Karpas-422 (cell line): ENCODE results near the gene GPR179. TPM values are rescaled to one million over a fixed set of nuclear protein-coding genes. Genes with fewer than 3 reads are reported as not detected.
"Not testable (repeated sequence)": the region's sequence is repeated elsewhere in the genome, so short reads cannot be mapped to it uniquely, and the experiment has no call there.

Experiments used
- DNase-seq: peaks from one replicate; pipeline ENCODE4 v3.0.0-alpha.2; 2015
- H2AFZ ChIP-seq: fragments of 200-600 bp; sonication (generic); 2 replicates; pipeline ENCODE4 v1.6.1; 2014; ENCODE audit warnings: antibody characterized with exemption, low read length, mixed read lengths
- H3K27ac ChIP-seq: fragments of 200-600 bp; sonication (generic); 2 replicates; pipeline ENCODE4 v1.5.1; 2014; ENCODE audit warnings: mild to moderate bottlenecking, low read length, moderate library complexity
- H3K27me3 ChIP-seq: fragments of 200-600 bp; sonication (generic); 2 replicates; pipeline ENCODE4 v1.6.1; 2014; ENCODE audit warnings: low read length, mixed read lengths
- H3K36me3 ChIP-seq: fragments of 200-600 bp; sonication (generic); 2 replicates; pipeline ENCODE4 v1.6.1; 2014; ENCODE audit warnings: low read length, mixed read lengths; ENCODE audit not compliant: insufficient read depth
- H3K4me1 ChIP-seq: fragments of 200-600 bp; sonication (generic); 2 replicates; pipeline ENCODE4 v1.6.1; 2014; ENCODE audit warnings: mild to moderate bottlenecking, low read length, mixed read lengths
- H3K4me2 ChIP-seq: fragments of 200-600 bp; sonication (generic); 2 replicates; pipeline ENCODE4 v1.6.1; 2014; ENCODE audit warnings: low read length, low read depth, mild to moderate bottlenecking; ENCODE audit not compliant: poor library complexity, severe bottlenecking
- H3K4me3 ChIP-seq: fragments of 200-600 bp; sonication (generic); 2 replicates; pipeline ENCODE4 v1.5.1; 2014; ENCODE audit warnings: mild to moderate bottlenecking, antibody characterized with exemption, low read length, mixed read lengths
- H3K79me2 ChIP-seq: fragments of 200-600 bp; sonication (generic); 2 replicates; pipeline ENCODE4 v1.6.1; 2014; ENCODE audit warnings: mild to moderate bottlenecking, low read length, mixed read lengths
- H3K9ac ChIP-seq: fragments of 200-600 bp; sonication (generic); 2 replicates; pipeline ENCODE4 v1.6.0; 2014; ENCODE audit warnings: low read length
- H3K9me2 ChIP-seq: fragments of 200-600 bp; sonication (generic), shearing (Covaris generic); replicated peaks from 2 replicates; pipeline ENCODE4 v1.6.0; 2014; ENCODE audit warnings: mild to moderate bottlenecking, low read length, moderate library complexity; ENCODE audit not compliant: insufficient read depth
- H3K9me3 ChIP-seq: fragments of 300-700, 200-600 bp; sonication (generic); 2 replicates; pipeline ENCODE4 v1.6.1; 2014; ENCODE audit warnings: low read length, mixed read lengths
- H4K20me1 ChIP-seq: fragments of 200-600 bp; sonication (generic); 2 replicates; pipeline ENCODE4 v1.6.1; 2014; ENCODE audit warnings: mild to moderate bottlenecking, antibody characterized with exemption, low read length, low read depth; ENCODE audit not compliant: insufficient read depth
- total RNA-seq: library from RNA; depleted of rRNA; stranded (reverse); fragments of >200 nt; shearing (Covaris generic); gene quantifications from 2 replicates; pipeline ENCODE4 v1.2.3, GENCODE V29; 2014; ENCODE audit warnings: low replicate concordance; rRNA removed

The GPR179 gene
- total RNA-seq, 1 experiment from 2014 or later: 0.04 TPM

GRCh38 chr17:38289760-38290159 lies 54.0 kb downstream of the GPR179 start:
- not testable (repeated sequence) for H3K9me3 ChIP-seq, DNase-seq, H3K4me1 ChIP-seq, H4K20me1 ChIP-seq, H3K36me3 ChIP-seq, H2AFZ ChIP-seq, H3K27me3 ChIP-seq, H3K79me2 ChIP-seq, H3K9me2 ChIP-seq, H3K4me2 ChIP-seq, H3K27ac ChIP-seq, H3K9ac ChIP-seq, H3K4me3 ChIP-seq

- H3K9me2 ChIP-seq, H3K9ac ChIP-seq, H3K36me3 ChIP-seq, H2AFZ ChIP-seq, H3K27me3 ChIP-seq, H3K4me2 ChIP-seq, H3K79me2 ChIP-seq, DNase-seq, H3K4me3 ChIP-seq, H3K9me3 ChIP-seq, H4K20me1 ChIP-seq, H3K27ac ChIP-seq, H3K4me1 ChIP-seq: not testable (repeated sequence)
These were observed 55.4 kb downstream of the GPR179 start for GRCh38 chr17:38288217-38288827.

GRCh38 chr17:38286501-38287091 lies 57.2 kb downstream of the GPR179 start:
- not testable (repeated sequence) for H3K27ac ChIP-seq, H4K20me1 ChIP-seq, H3K4me2 ChIP-seq, H3K27me3 ChIP-seq, H3K79me2 ChIP-seq, H3K4me3 ChIP-seq, H3K9ac ChIP-seq, H3K36me3 ChIP-seq, H3K9me3 ChIP-seq, H3K9me2 ChIP-seq, DNase-seq, H3K4me1 ChIP-seq, H2AFZ ChIP-seq

- not testable (repeated sequence) for H3K4me3 ChIP-seq, H2AFZ ChIP-seq, H3K9me3 ChIP-seq, H3K4me1 ChIP-seq, H3K27me3 ChIP-seq, H3K9ac ChIP-seq, H3K9me2 ChIP-seq, H4K20me1 ChIP-seq, H3K79me2 ChIP-seq, H3K27ac ChIP-seq, H3K4me2 ChIP-seq, DNase-seq, H3K36me3 ChIP-seq
These were observed 57.8 kb downstream of the GPR179 start for GRCh38 chr17:38285994-38286393.

Other genes starting within 250 kb of the GPR179 start
- gene TBC1D3E, start 216.0 kb downstream of the GPR179 start, total RNA-seq: not detected in 2 replicates
- gene TBC1D3, start 151.4 kb downstream of the GPR179 start, total RNA-seq: 2.1 and 2.8 TPM in 2 replicates
- gene MRPL45, start 46.8 kb downstream of the GPR179 start, total RNA-seq: 42.0 and 45.5 TPM in 2 replicates
- gene SOCS7, start 7.9 kb upstream of the GPR179 start, total RNA-seq: 26.5 and 33.8 TPM in 2 replicates
- 0.04 and 0.54 TPM in 2 replicates for gene ARHGAP23, start 84.5 kb upstream of the GPR179 start, total RNA-seq